Activated CD8-positive, alpha-beta T cell treated with anti-CD3 and anti-CD28 coated beads for 36 hours (primary cell): ENCODE data around the gene MRPS17. TPM values are rescaled to one million over a fixed set of nuclear protein-coding genes. Genes with fewer than 3 reads are reported as not detected.

ENCODE experiments used
- ATAC-seq: fragments of 200-7000 bp; cut with Tn5 transposase; one replicate; pipeline ENCODE4 v1.10.0; 2021; ENCODE audit warnings: mild to moderate bottlenecking, moderate library complexity
- CTCF ChIA-PET: fragments of 350-600 bp; sonication (Branson Sonifier 250); formaldehyde crosslinking; loops from one replicate; lab custom pipeline; 2021; ENCODE audit warnings: antibody characterized with exemption; lab: Charles Lee
- POLR2A ChIA-PET: fragments of 350-600 bp; sonication (Branson Sonifier 250); formaldehyde crosslinking; loops from one replicate; lab custom pipeline; 2021; ENCODE audit warnings: antibody characterized with exemption; lab: Charles Lee
- DNase-seq: peaks from one replicate; pipeline ENCODE4 v3.0.0-alpha.2; 2020
- H3K27ac Mint-ChIP-seq: one replicate; pipeline ENCODE4 v1.8.0; 2021; ENCODE audit warnings: mild to moderate bottlenecking, mixed read lengths
- H3K27me3 Mint-ChIP-seq: one replicate; pipeline ENCODE4 v1.8.0; 2021; ENCODE audit warnings: mixed read lengths
- H3K36me3 Mint-ChIP-seq: one replicate; pipeline ENCODE4 v1.8.0; 2021; ENCODE audit warnings: low read depth, mixed read lengths
- H3K4me1 Mint-ChIP-seq: one replicate; pipeline ENCODE4 v1.8.0; 2021; ENCODE audit warnings: low read depth, mixed read lengths
- H3K4me3 Mint-ChIP-seq: one replicate; pipeline ENCODE4 v1.8.0; 2021; ENCODE audit warnings: mild to moderate bottlenecking, moderate library complexity, mixed read lengths
- H3K9me3 Mint-ChIP-seq: one replicate; pipeline ENCODE4 v1.8.0; 2021; ENCODE audit warnings: mixed read lengths
- CTCF ChIP-seq: fragments of 200-600 bp; IDR thresholded peaks from one replicate; pipeline ENCODE4 v1.8.0; 2022; ENCODE audit warnings: antibody characterized with exemption, mild to moderate bottlenecking
- intact Hi-C: fragments of 100-400 bp; cut with micrococcal nuclease; formaldehyde crosslinking; loops from one replicate; pipeline ENCODE4 v1.10.0; 2022
- total RNA-seq, 2 experiments: library from RNA; stranded (reverse); gene quantifications; one replicate each; pipeline ENCODE4 v1.2.3, GENCODE V29; 2021

The MRPS17 gene
- total RNA-seq, 2 experiments from 2014 or later: 28.2 to 29.1 TPM

GRCh38 chr7:56003749-56004148 lies 52.1 kb downstream of the MRPS17 start:
- no peak overlapping the region for H3K27ac Mint-ChIP-seq
- no peak for ATAC-seq
- ChIA-PET CTCF (interaction anchor here (5.8 kb wide), 1 partner anchor 69 kb away, joined by 44 read pairs; no protein-coding TSS in a partner anchor), POLR2A (no interaction called here)
- H3K9me3 Mint-ChIP-seq: no peaks in the 10 kb centered on the region
- H3K27me3 Mint-ChIP-seq: no peaks in the 10 kb centered on the region
- no peak overlapping the region for H3K4me3 Mint-ChIP-seq
- peaks cover 9% of the 10 kb centered on the region for H3K36me3 Mint-ChIP-seq
- intact Hi-C loops: loop anchor here (2.0 kb wide), 1 partner anchor 71 kb away; no protein-coding TSS in a partner anchor
- peaks cover 13% of the 10 kb centered on the region for H3K4me1 Mint-ChIP-seq
- TF ChIP-seq CTCF: no peak
- DNase-seq: no peak

Other genes starting within 250 kb of the MRPS17 start
- not detected for gene SEPTIN14, start 89.1 kb upstream of the MRPS17 start, total RNA-seq
- gene ZNF713, start 64.4 kb upstream of the MRPS17 start, total RNA-seq: 1 to 10 TPM; 2.2 to 2.8 TPM
- gene NIPSNAP2, start 12.7 kb downstream of the MRPS17 start, total RNA-seq: 10 to 100 TPM; 54.2 to 56.7 TPM
- 10 to 100 TPM; 31.2 to 33.8 TPM for gene PSPH, start 99.6 kb downstream of the MRPS17 start, total RNA-seq
- 100 to 1,000 TPM; 231 to 239 TPM for gene CCT6A, start 99.9 kb downstream of the MRPS17 start, total RNA-seq
- gene SUMF2, start 112.4 kb downstream of the MRPS17 start, total RNA-seq: 100 to 1,000 TPM; 140 to 141 TPM
- gene PHKG1, start 141.1 kb downstream of the MRPS17 start, total RNA-seq: 1 to 10 TPM; 2.9 to 3.0 TPM
- gene CHCHD2, start 154.6 kb downstream of the MRPS17 start, total RNA-seq: 100 to 1,000 TPM; 726 to 748 TPM
- not detected for gene NUPR2, start 164.5 kb downstream of the MRPS17 start, total RNA-seq